GM12878 (cell line): ENCODE measurements around the gene CTIF. TPM values are rescaled to one million over a fixed set of nuclear protein-coding genes. Genes with fewer than 3 reads are reported as not detected.

Experiments
- ATAC-seq: fragments of 200-7000 bp; cut with Tn5 transposase; 3 replicates; pipeline ENCODE4 v1.9.1; 2020; ENCODE audit warnings: mild to moderate bottlenecking, moderate library complexity
- BruUV-seq: library from RNA; stranded (reverse); fragments of 400-500 nt; replicated peaks from 2 replicates; lab custom pipeline; 2021; lab: Mats Ljungman, UMichigan
- CTCF ChIA-PET: fragments of 300-600 bp; sonication (Branson Sonifier 250); formaldehyde crosslinking; extraction: SDS; loops from one replicate; lab custom pipeline; 2021; ENCODE audit warnings: inconsistent platforms; lab: Yijun Ruan, JAX
- POLR2A ChIA-PET: fragments of 350-600 bp; formaldehyde crosslinking; extraction: SDS; loops from one replicate; lab custom pipeline; 2021; ENCODE audit warnings: inconsistent platforms; lab: Charles Lee
- RAD21 ChIA-PET: fragments of 300-600 bp; sonication (Branson Sonifier 250); formaldehyde crosslinking; loops from one replicate; lab custom pipeline; 2023; ENCODE audit warnings: antibody characterized with exemption; ENCODE audit not compliant: unreplicated experiment; lab: Charles Lee
- SMC1A ChIA-PET: fragments of 300-600 bp; sonication (Branson Sonifier 250); formaldehyde crosslinking; loops from one replicate; lab custom pipeline; 2023; ENCODE audit not compliant: unreplicated experiment, uncharacterized antibody; lab: Charles Lee
- DNase-seq: peaks from one replicate; pipeline ENCODE4 v3.0.0-alpha.2; 2011; ENCODE audit warnings: low read depth, low spot score
- FAIRE-seq: peaks from 3 replicates; lab custom pipeline; 2011; peaks lifted over from hg19 to GRCh38; lab: Jason Lieb, UNC
- H2AFZ ChIP-seq: 2 replicates; pipeline ENCODE4 v1.6.0; 2011; ENCODE audit warnings: low read depth, low read length, control low read depth; ENCODE audit not compliant: control insufficient read depth
- H3K27ac ChIP-seq: 2 replicates; pipeline ENCODE4 v1.5.1; 2011; ENCODE audit warnings: control low read depth; ENCODE audit not compliant: control insufficient read depth, insufficient read depth
- H3K27me3 ChIP-seq, 2 experiments: replicated peaks in 1 of 2; 2 replicates each; pipeline versions ENCODE4 v1.6.0 to v1.6.1; 2011; ENCODE audit warnings: low read length in 1 of 2; ENCODE audit not compliant: control insufficient read depth in 2 of 2, insufficient read depth in 2 of 2
- H3K36me3 ChIP-seq, 2 experiments: 2 replicates each; pipeline ENCODE4 v1.5.1; 2011; ENCODE audit warnings: low read length in 1 of 2; ENCODE audit not compliant: control insufficient read depth in 2 of 2, insufficient read depth in 2 of 2
- H3K4me1 ChIP-seq: 2 replicates; pipeline ENCODE4 v1.6.1; 2011; ENCODE audit warnings: mild to moderate bottlenecking, low read length, moderate library complexity, mixed read lengths; ENCODE audit not compliant: control insufficient read depth, insufficient read depth
- H3K4me2 ChIP-seq: 2 replicates; pipeline ENCODE4 v1.6.0; 2011; ENCODE audit warnings: control low read depth; ENCODE audit not compliant: control insufficient read depth, insufficient read depth
- H3K4me3 ChIP-seq: fragments of 200-600 bp; sonication (generic); 2 replicates; pipeline ENCODE4 v1.5.1; 2016
- H3K79me2 ChIP-seq: 2 replicates; pipeline ENCODE4 v1.6.0; 2011; ENCODE audit warnings: low read length; ENCODE audit not compliant: control insufficient read depth, insufficient read depth
- H3K9ac ChIP-seq: 2 replicates; pipeline ENCODE4 v1.8.0; 2011; ENCODE audit warnings: low read length, control low read depth, mixed read lengths; ENCODE audit not compliant: control insufficient read depth, insufficient read depth
- H3K9me3 ChIP-seq: replicated peaks from 3 replicates; pipeline ENCODE4 v1.5.1; 2011; ENCODE audit warnings: mild to moderate bottlenecking, low read length; ENCODE audit not compliant: control insufficient read depth, insufficient read depth
- H4K20me1 ChIP-seq: 2 replicates; pipeline ENCODE4 v1.6.0; 2011; ENCODE audit not compliant: control insufficient read depth, insufficient read depth
- ASH2L ChIP-seq: fragments of 300-600, 200-600 bp; sonication (generic); IDR thresholded peaks from 2 replicates; pipeline ENCODE4 v1.6.1; 2017; ENCODE audit warnings: low read depth, mild to moderate bottlenecking, borderline replicate concordance
- BMI1 ChIP-seq: fragments of 450-650 bp; IDR thresholded peaks from 2 replicates; pipeline ENCODE4 v1.6.1; 2016; ENCODE audit warnings: mild to moderate bottlenecking, moderate library complexity, borderline replicate concordance
- EED ChIP-seq: sonication (generic); IDR thresholded peaks from 2 replicates; pipeline ENCODE4 v1.6.1; 2016; ENCODE audit warnings: antibody characterized with exemption, low read depth
- GATAD2B ChIP-seq: fragments of 450-650 bp; conservative IDR thresholded peaks from 2 replicates; pipeline ENCODE4 v1.6.1; 2017; ENCODE audit warnings: low read depth, mild to moderate bottlenecking, moderate library complexity
- IRF5 ChIP-seq: fragments of 450-650 bp; IDR thresholded peaks from 2 replicates; pipeline ENCODE4 v1.6.1; 2017; ENCODE audit warnings: borderline replicate concordance
- KAT2A ChIP-seq: conservative IDR thresholded peaks from 2 replicates; pipeline ENCODE4 v1.6.1; 2011; ENCODE audit warnings: low read depth, low read length; ENCODE audit not compliant: control insufficient read depth
- MYB ChIP-seq: fragments of 150-350 bp; IDR thresholded peaks from 2 replicates; pipeline ENCODE4 v1.6.1; 2014; ENCODE audit warnings: mild to moderate bottlenecking, low read depth, low read length, borderline replicate concordance
- MYC ChIP-seq: IDR thresholded peaks from 2 replicates; pipeline ENCODE4 v1.6.1; 2011; ENCODE audit warnings: mild to moderate bottlenecking, low read length, moderate library complexity, inconsistent platforms; ENCODE audit not compliant: insufficient read depth, insufficient replicate concordance, insufficient read length, severe bottlenecking
- NFYB ChIP-seq: IDR thresholded peaks from 2 replicates; pipeline ENCODE4 v1.6.1; 2011; ENCODE audit warnings: low read depth, mild to moderate bottlenecking, low read length, improper control_type of control experiment, moderate library complexity; ENCODE audit not compliant: insufficient read depth
- PAX5 ChIP-seq: IDR thresholded peaks from 2 replicates; pipeline ENCODE4 v1.6.1; 2011; ENCODE audit warnings: low read depth, low read length, borderline replicate concordance
- PRDM15 ChIP-seq: fragments of 450-650 bp; formaldehyde crosslinking; IDR thresholded peaks from 2 replicates; pipeline ENCODE4 v1.4.0; 2020; ENCODE audit warnings: mild to moderate bottlenecking, moderate library complexity
- SIN3A ChIP-seq: IDR thresholded peaks from 2 replicates; pipeline ENCODE4 v1.6.1; 2012; ENCODE audit warnings: low read depth, low read length, improper control_type of control experiment
- SMAD1 ChIP-seq: fragments of 450-650 bp; IDR thresholded peaks from 2 replicates; pipeline ENCODE4 v1.6.1; 2018; ENCODE audit warnings: mild to moderate bottlenecking, low read depth; ENCODE audit not compliant: partially characterized antibody
- SRF ChIP-seq, 2 experiments: IDR thresholded peaks; 2 replicates each; pipeline ENCODE4 v1.6.1; 2011; ENCODE audit warnings: low read depth in 2 of 2, low read length in 2 of 2, mild to moderate bottlenecking in 1 of 2, moderate library complexity in 1 of 2
- STAT1 ChIP-seq: fragments of 450-650 bp; conservative IDR thresholded peaks from 2 replicates; pipeline ENCODE4 v1.6.1; 2014; ENCODE audit warnings: antibody characterized with exemption, mild to moderate bottlenecking
- TARDBP ChIP-seq: IDR thresholded peaks from 2 replicates; pipeline ENCODE4 v1.6.1; 2016; ENCODE audit warnings: borderline replicate concordance
- USF1 ChIP-seq: IDR thresholded peaks from 2 replicates; pipeline ENCODE4 v1.6.1; 2011; ENCODE audit warnings: borderline replicate concordance, low read depth, mild to moderate bottlenecking, moderate library complexity, mixed read lengths, low read length; ENCODE audit not compliant: insufficient read depth; ENCODE audit errors: extremely low read length
- YY1 ChIP-seq: IDR thresholded peaks from 2 replicates; pipeline ENCODE4 v1.6.1; 2011; ENCODE audit warnings: low read depth, mild to moderate bottlenecking, low read length
- ZNF24 ChIP-seq: fragments of 450-650 bp; IDR thresholded peaks from 2 replicates; pipeline ENCODE4 v1.6.1; 2017; ENCODE audit warnings: antibody characterized with exemption, mild to moderate bottlenecking
- WGBS: methylation state at CpG from one replicate; pipeline ENCODE4 v1.1.6; 2016; ENCODE audit warnings: low lambda C conversion rate; ENCODE audit not compliant: insufficient replicate concordance, insufficient coverage; ENCODE audit errors: missing lambda C conversion rate; 5-methylcytosine and 5-hydroxymethylcytosine counted together
- in situ Hi-C: fragments of 300-500 bp; cut with MboI; formaldehyde crosslinking; loops from 9 replicates; pipeline ENCODE4 v1.14.3; 2018; ENCODE audit warnings: mixed read lengths
- intact Hi-C: fragments of 100-400 bp; cut with micrococcal nuclease; formaldehyde crosslinking; loops from one replicate; pipeline ENCODE4 v1.14.2; 2022; ENCODE audit not compliant: unreplicated experiment
- polyA plus RNA-seq, 11 experiments: library from polyadenylated mRNA; depleted of rRNA in 4 of 11; unstranded in 6 of 11; stranded (reverse) in 5 of 11; fragments of >200 nt; fragmentation: Nextera tagmentation in 4 of 11; fragmentation: Illumina TruSeq in 1 of 11; extraction: Ambion mirVana in 4 of 11; extraction: Trizol in 1 of 11; gene quantifications; 1 replicate in 1 of 11; 2 replicates in 10 of 11; pipeline versions ENCODE4 v1.2.1 to v1.2.3, GENCODE V29; 2011 to 2016; ENCODE audit warnings: inconsistent platforms in 2 of 11, missing spikeins in 2 of 11, low read depth in 1 of 11
- total RNA-seq, 4 experiments: library from RNA; depleted of rRNA in 3 of 4; stranded (reverse); fragments of >200 nt in 3 of 4; fragmentation: Illumina TruSeq in 1 of 4; extraction: Trizol in 1 of 4; gene quantifications; 2 replicates each; pipeline versions ENCODE4 v1.2.1 to v1.2.3, GENCODE V29; 2013 to 2021

CTIF gene
- total and polyA plus RNA-seq, 10 of the 15 experiments (the other 5 are each of a cell fraction or from before 2014, with no cell fraction given): 0.06 to 11.6 (median 2.5) TPM

- ChIA-PET POLR2A (no interaction called here), CTCF (interaction anchor here (1.3 kb wide), 1 partner anchor 15 kb away, joined by 4 read pairs; no protein-coding TSS in a partner anchor), SMC1A (no interaction called here), RAD21 (no interaction called here)
- Histone ChIP-seq H3K27ac (no peak overlapping the region), H3K9ac (no peak overlapping the region), H2AFZ (no peak overlapping the region), H3K4me3 (no peak overlapping the region), H3K4me2 (no peak overlapping the region), H3K4me1 (peaks cover 7% of the 10 kb centered on the region; the same call in 1 of the 2 replicates), H3K27me3 (no peaks in the 10 kb centered on the region), H4K20me1 (no peaks in the 10 kb centered on the region), H3K79me2 (no peaks in the 10 kb centered on the region), H3K36me3 (no peaks in the 10 kb centered on the region; a peak in 1 of 4 replicates), H3K9me3 (no peaks in the 10 kb centered on the region; the same call in 2 of the 3 replicates)
- BruUV-seq: no TSS peak
- DNase-seq (no peak), ATAC-seq (no peak), FAIRE-seq (no peak)
- TF ChIP-seq KAT2A (no peak), MYB (no peak), STAT1 (no peak), USF1 (no peak), PRDM15 (CRISPR knock-in tag) (no peak), ZNF24 (no peak), PAX5 (no peak), SRF (IDR thresholded peaks at IDR 0.05; ENCODE audit: low read depth in 2 of 2, low read length in 2 of 2) (no peak), GATAD2B (no peak), MYC (no peak), EED (no peak), YY1 (no peak), SIN3A (no peak), TARDBP (no peak), NFYB (no peak), ASH2L (no peak), IRF5 (no peak), BMI1 (no peak), SMAD1 (no peak)
- in situ Hi-C loops: no loop called here
- intact Hi-C loops: no loop called here
- WGBS: 83% methylated on average over 6 of the region's 6 CpGs
Observed at GRCh38 chr18:48762022-48762421, 223.2 kb downstream of the CTIF start.
